NCI-H1436 (cell line): ENCODE data around the gene MED23.
"Not testable (repeated sequence)": the region's sequence is repeated elsewhere in the genome, so short reads cannot be mapped to it uniquely, and the experiment has no call there.

Experiments used
- DNase-seq: peaks from one replicate; lab custom pipeline; 2025; lab: John Stamatoyannopoulos, UW

Gene MED23

GRCh38 chr6:131572686-131573415 is 55.2 kb downstream of the MED23 start, which contains the start of gene ARG1:
ARG1 (plus strand) TSS chr6:131573226; CDS start chr6:131573283, 57 bp downstream.
- no peak for DNase-seq

DNA sequence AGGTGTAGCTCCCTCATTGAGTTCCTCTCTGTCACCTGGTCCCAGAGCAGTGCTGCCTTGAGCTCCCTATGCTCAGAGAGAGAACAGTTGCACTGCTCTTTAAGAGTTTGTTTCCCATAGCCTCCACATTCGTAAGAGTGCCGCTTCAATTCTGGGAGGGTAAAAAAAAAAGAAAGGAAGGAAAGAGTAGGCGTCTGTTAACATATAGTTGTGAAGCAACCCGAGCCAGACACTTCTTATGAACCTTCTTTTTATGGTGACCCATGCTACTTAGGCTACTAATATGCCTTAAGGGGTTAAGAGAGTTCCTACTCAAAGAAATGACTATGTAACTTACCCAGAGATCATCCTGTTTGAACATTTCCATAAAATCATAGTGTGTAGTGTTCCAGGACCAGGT is 59.3 kb downstream of the MED23 start:
- no peak for DNase-seq

GRCh38 chr6:131565056-131565455 is 63.0 kb downstream of the MED23 start:
- DNase-seq: no peak

- DNase-seq: no peak
Observed at GRCh38 chr6:131561925-131562707, 65.9 kb downstream of the MED23 start.

DNA sequence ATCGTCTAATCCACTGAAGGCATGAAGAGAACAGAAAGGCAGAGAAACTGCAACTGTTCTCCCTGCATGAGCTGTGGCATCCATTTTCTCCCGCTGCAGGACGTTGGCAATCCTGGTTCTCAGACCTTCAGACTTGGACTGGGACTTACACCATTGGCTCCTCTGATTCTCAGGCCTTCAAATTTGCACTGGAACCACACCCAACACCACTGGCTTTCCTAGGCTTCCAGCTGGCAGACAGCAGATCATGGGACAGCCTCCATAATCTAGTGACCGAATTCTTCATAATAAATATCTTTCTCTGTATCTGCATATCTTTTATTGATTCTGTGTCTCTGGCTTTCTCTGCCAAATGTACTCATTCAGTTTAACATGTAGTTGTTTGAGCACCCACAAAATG is 69.1 kb downstream of the MED23 start:
- no peak for DNase-seq

GRCh38 chr6:131555992-131556391 is 72.0 kb downstream of the MED23 start:
- no peak for DNase-seq

DNA sequence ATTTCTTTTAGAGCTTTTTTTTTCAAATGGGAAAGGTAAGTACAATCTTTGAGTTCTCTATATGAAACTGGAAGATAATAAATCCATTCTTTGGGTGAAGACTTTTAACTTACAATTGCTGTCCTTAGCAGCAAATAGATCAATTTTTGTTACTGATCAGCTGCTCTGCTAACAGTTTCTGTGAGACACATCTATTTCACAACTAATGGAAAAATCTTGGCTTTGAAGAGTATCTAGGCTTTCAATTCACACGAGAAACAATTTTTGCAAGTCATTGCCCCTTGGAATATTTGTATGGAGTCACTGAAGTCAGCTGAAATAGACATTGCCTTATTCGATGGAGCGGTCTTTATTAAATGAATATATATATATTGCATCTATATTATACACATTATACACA is 75.5 kb downstream of the MED23 start:
- no peak for DNase-seq

- no peak for DNase-seq
Observed at GRCh38 chr6:131551902-131552301, 76.1 kb downstream of the MED23 start.

GRCh38 chr6:131549811-131550210 is 78.2 kb downstream of the MED23 start:
- no peak for DNase-seq

DNA sequence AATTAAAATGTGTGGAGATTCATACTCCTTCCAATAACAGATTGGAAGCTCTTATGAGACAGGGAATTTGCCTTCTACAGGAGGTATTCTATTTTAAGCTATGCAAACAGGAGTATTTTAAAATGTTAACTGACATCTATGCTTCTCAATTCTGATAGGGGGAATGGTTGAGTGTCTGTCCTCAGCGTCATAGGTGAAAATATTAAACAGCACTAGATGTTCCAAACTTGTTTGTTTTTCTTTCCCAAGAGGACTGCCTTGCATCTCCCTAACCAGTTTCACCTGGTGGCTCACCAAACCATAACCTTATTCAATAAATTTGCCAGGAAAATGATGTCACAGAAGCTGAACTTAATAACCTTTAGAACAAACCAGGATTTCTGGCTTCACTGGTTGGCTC is 79.6 kb downstream of the MED23 start:
- no peak for DNase-seq

DNA sequence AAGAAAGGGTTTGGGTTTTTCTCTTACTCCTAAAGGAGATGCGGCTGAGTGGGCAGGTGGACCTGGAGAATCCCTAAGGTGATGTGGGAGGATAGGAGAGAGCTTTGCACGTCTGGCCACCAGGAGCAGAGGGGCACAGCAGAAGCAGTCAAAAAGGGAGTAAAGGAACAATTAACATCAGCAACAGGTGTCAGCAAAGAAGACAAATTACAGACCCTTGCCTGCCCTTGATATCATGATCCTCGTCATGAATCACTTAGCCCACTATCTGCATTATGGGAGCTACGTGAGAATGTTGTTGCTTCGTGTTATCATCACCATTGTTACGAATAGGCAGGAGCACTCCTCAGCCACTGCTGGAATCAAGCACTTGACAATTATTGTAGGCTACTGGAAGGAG is 80.6 kb downstream of the MED23 start:
- DNase-seq: no peak

GRCh38 chr6:131545317-131545716 is 82.7 kb downstream of the MED23 start:
- DNase-seq: no peak

GRCh38 chr6:131538615-131539014 is 89.4 kb downstream of the MED23 start:
- not testable (repeated sequence) for DNase-seq

DNA sequence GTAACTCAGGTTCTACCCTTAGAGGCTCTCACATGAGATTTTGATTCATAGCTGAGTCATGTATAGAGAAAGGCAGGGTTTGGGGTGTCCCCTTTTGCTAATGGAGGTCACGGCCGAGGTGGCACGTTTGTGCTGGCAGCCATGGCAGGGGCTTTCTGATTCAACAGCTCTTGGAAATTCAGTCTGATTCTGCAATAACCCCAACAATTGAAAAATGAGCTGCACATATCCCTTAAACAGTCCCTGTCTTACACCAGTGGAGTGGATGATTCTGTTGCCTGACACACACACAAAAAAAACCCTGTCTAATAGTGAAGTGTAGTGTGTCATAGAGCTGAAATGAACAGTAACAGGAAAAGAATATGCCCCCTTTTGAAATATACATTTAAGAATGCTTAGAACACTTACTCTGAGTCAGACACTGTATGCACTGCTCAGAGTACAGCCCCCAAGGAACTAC is 95.4 kb downstream of the MED23 start:
- no peak for DNase-seq

GRCh38 chr6:131531681-131532080 is 96.4 kb downstream of the MED23 start:
- not testable (repeated sequence) for DNase-seq

- not testable (repeated sequence) for DNase-seq
Observed at GRCh38 chr6:131530936-131531335, 97.1 kb downstream of the MED23 start.

DNA sequence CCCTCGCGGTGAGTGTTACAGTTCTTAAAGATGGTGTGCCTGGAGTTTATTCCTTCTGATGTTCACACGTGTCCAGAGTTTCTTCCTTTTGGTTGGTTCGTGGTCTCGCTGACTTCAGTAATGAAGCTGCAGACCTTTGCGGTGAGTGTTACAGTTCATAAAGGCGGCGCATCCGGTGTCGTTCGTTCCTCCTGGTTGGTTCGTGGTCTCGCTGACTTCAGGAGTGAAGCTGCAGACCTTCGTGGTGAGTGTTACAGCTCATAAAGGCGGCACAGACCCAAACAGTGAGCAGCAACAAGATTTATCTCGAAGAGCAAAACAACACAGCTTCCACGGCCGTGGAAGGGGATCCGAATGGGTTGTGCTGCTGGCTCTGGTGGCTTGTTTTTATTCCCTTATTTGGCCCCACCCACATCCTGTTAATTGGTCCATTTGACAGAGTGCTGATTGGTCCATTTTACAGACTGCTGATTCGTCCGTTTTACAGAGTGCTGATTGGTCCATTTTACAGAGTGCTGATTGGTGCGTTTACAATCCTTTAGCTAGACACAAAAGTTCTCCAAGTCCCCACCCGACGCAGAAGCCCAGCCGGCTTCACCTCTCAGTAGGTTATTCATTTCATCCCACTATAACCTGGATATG is 103.2 kb downstream of the MED23 start:
- DNase-seq: no peak

DNA sequence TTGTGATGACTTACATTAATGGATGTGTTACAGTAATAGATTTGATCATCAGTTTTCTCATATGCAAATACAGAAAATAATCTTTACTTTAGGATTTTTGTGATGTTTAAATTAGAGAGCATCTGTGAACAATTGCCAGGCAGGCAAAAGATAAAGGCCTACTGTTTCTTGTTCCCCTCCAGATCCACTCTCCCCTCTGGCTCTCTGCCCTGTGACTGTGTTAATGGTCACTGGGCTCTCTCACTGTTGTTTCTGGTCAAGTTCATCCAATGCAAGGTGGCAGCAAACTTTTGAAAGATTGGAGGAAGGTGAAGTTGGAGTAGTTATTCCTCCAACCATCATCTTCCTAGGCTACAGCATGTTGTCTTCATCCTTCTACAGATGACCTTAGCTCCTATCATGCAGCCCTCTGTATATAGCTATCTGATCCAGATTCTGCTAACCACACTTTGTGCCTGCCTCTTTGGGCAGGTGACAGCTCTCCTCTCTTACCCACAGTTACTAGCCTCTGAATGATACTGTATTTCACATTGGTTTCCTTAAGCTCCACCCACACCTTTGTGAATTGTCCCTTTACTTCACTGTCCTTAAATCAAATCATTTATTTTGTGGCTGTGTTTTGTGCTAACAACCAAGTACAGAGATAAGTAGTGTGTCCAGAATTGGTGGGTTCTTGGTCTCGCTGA is 103.9 kb downstream of the MED23 start:
- DNase-seq: no peak
